Endothelial cell of umbilical vein (primary cell): ENCODE results near the gene GRID2. TPM values are rescaled to one million over a fixed set of nuclear protein-coding genes. Genes with fewer than 3 reads are reported as not detected.
"Not testable (repeated sequence)": the region's sequence is repeated elsewhere in the genome, so short reads cannot be mapped to it uniquely, and the experiment has no call there.

Experiments
- BruUV-seq: library from RNA; stranded (reverse); fragments of 400-500 nt; replicated peaks from 2 replicates; lab custom pipeline; 2021; lab: Mats Ljungman, UMichigan
- CTCF ChIA-PET: fragments of 300-600, 350-600 bp; sonication (Branson Sonifier 250); formaldehyde crosslinking; loops from one replicate; lab custom pipeline; 2021; ENCODE audit warnings: antibody characterized with exemption, inconsistent platforms; lab: Charles Lee
- POLR2A ChIA-PET: fragments of 300-600, 350-600 bp; sonication (Branson Sonifier 250); formaldehyde crosslinking; loops from one replicate; lab custom pipeline; 2021; ENCODE audit warnings: antibody characterized with exemption, inconsistent platforms; lab: Charles Lee
- DNase-seq: peaks from one replicate; pipeline ENCODE4 v3.0.0-alpha.2; 2011; ENCODE audit warnings: low read depth, low spot score
- FAIRE-seq: peaks from 2 replicates; lab custom pipeline; 2011; peaks lifted over from hg19 to GRCh38; lab: Jason Lieb, UNC
- H2AFZ ChIP-seq: 2 replicates; pipeline ENCODE4 v1.6.0; 2012; ENCODE audit warnings: low read depth, low read length, control low read depth, inconsistent platforms
- H3K27ac ChIP-seq: 2 replicates; pipeline ENCODE4 v1.5.1; 2011; ENCODE audit warnings: low read depth, mild to moderate bottlenecking, control low read depth, low read length, moderate library complexity; ENCODE audit not compliant: insufficient read depth
- H3K27me3 ChIP-seq, 2 experiments: 2 replicates each; pipeline versions ENCODE4 v1.6.0 to v1.6.1; 2011; ENCODE audit warnings: low read length in 2 of 2, mixed read lengths in 1 of 2; ENCODE audit not compliant: control insufficient read depth in 2 of 2, insufficient read depth in 2 of 2
- H3K36me3 ChIP-seq, 2 experiments: 2 replicates in 1 of 2; 3 replicates in 1 of 2; pipeline ENCODE4 v1.5.1; 2011; ENCODE audit warnings: low read length in 2 of 2, mild to moderate bottlenecking in 1 of 2, moderate library complexity in 1 of 2; ENCODE audit not compliant: control insufficient read depth in 2 of 2, insufficient read depth in 2 of 2; ENCODE audit errors: extremely low read depth in 1 of 2
- H3K4me1 ChIP-seq: 3 replicates; pipeline ENCODE4 v1.5.1; 2011; ENCODE audit warnings: mild to moderate bottlenecking, low read length; ENCODE audit not compliant: control insufficient read depth, insufficient read depth; ENCODE audit errors: extremely low read depth
- H3K4me2 ChIP-seq: 2 replicates; pipeline ENCODE4 v1.6.1; 2011; ENCODE audit warnings: low read length, control low read depth, mixed read lengths; ENCODE audit not compliant: insufficient read depth
- H3K4me3 ChIP-seq, 3 experiments: fragments of 200-600 bp in 1 of 3; sonication (generic), shearing (Covaris generic) in 1 of 3; replicated peaks in 1 of 3; 2 replicates each; pipeline ENCODE4 v1.5.1; 2011 to 2016; ENCODE audit warnings: control low read depth in 3 of 3, low read length in 3 of 3, mild to moderate bottlenecking in 2 of 3, inconsistent platforms in 1 of 3, low read depth in 1 of 3, moderate library complexity in 1 of 3; ENCODE audit not compliant: insufficient read depth in 1 of 3
- H3K79me2 ChIP-seq: 2 replicates; pipeline ENCODE4 v1.6.0; 2012; ENCODE audit warnings: low read length, inconsistent platforms; ENCODE audit not compliant: control insufficient read depth, insufficient read depth
- H3K9ac ChIP-seq: replicated peaks from 2 replicates; pipeline ENCODE3; 2011; ENCODE audit warnings: low read length, control low read depth; ENCODE audit not compliant: insufficient read depth; ENCODE audit errors: extremely low read depth
- H3K9me1 ChIP-seq: replicated peaks from 3 replicates; pipeline ENCODE4 v1.6.0; 2011; ENCODE audit warnings: mild to moderate bottlenecking, low read length; ENCODE audit not compliant: control insufficient read depth, insufficient read depth; ENCODE audit errors: extremely low read depth
- H3K9me3 ChIP-seq: replicated peaks from 2 replicates; pipeline ENCODE4 v1.5.1; 2012; ENCODE audit warnings: low read length, inconsistent platforms; ENCODE audit not compliant: control insufficient read depth, insufficient read depth
- H4K20me1 ChIP-seq: replicated peaks from 2 replicates; pipeline ENCODE3; 2011; ENCODE audit warnings: mild to moderate bottlenecking, low read length; ENCODE audit not compliant: control insufficient read depth, insufficient read depth; ENCODE audit errors: extremely low read depth
- CTCF ChIP-seq, 2 donors: IDR thresholded peaks; 1 replicate in 1 of 2; 2 replicates in 1 of 2; pipeline ENCODE4 v1.5.1; 2011; ENCODE audit warnings: low read length in 2 of 2, mild to moderate bottlenecking in 2 of 2, moderate library complexity in 2 of 2, control low read depth in 1 of 2, inconsistent platforms in 1 of 2, low read depth in 1 of 2; ENCODE audit not compliant: insufficient read depth in 1 of 2; ENCODE audit errors: extremely low read depth in 1 of 2
- EZH2 ChIP-seq: IDR thresholded peaks from 2 replicates; pipeline ENCODE4 v1.6.1; 2012; ENCODE audit warnings: borderline replicate concordance, low read depth, mild to moderate bottlenecking, moderate library complexity, low read length, inconsistent platforms; ENCODE audit not compliant: severe bottlenecking
- FOS ChIP-seq: IDR thresholded peaks from 2 replicates; pipeline ENCODE4 v1.6.1; 2011; ENCODE audit warnings: mild to moderate bottlenecking, low read length, moderate library complexity, borderline replicate concordance; ENCODE audit not compliant: insufficient read depth
- GATA2 ChIP-seq: IDR thresholded peaks from 2 replicates; pipeline ENCODE4 v1.7.0; 2011; ENCODE audit warnings: low read depth, mild to moderate bottlenecking, moderate library complexity, mixed read lengths, low read length; ENCODE audit not compliant: insufficient read length, insufficient read depth
- JUN ChIP-seq: IDR thresholded peaks from 2 replicates; pipeline ENCODE4 v1.6.1; 2011; ENCODE audit warnings: borderline replicate concordance, low read depth; ENCODE audit not compliant: insufficient read length, insufficient read depth
- MAX ChIP-seq: IDR thresholded peaks from 2 replicates; pipeline ENCODE4 v1.6.1; 2011; ENCODE audit not compliant: insufficient read depth, insufficient read length
- MYC ChIP-seq: IDR thresholded peaks from one replicate; pipeline ENCODE4 v1.6.1; 2011; ENCODE audit warnings: mild to moderate bottlenecking, low read depth, low read length
- POLR2A ChIP-seq: IDR thresholded peaks from 2 replicates; pipeline ENCODE4 v1.6.1; 2012; ENCODE audit warnings: low read depth, mild to moderate bottlenecking, control low read depth, low read length
- POLR2AphosphoS5 ChIP-seq: IDR thresholded peaks from 2 replicates; pipeline ENCODE4 v1.6.1; 2012; ENCODE audit warnings: low read depth, mild to moderate bottlenecking, control low read depth, low read length, moderate library complexity; ENCODE audit not compliant: insufficient read depth
- dilution Hi-C: fragments of 300-500 bp; cut with MboI; formaldehyde crosslinking; loops from one replicate; pipeline ENCODE4 v1.15.0; 2019; ENCODE audit warnings: low sequenced_read_pairs; ENCODE audit not compliant: extremely low pct_ligation_motif_present
- intact Hi-C: fragments of 100-400 bp; cut with micrococcal nuclease; formaldehyde crosslinking; loops from one replicate; pipeline ENCODE4 v1.10.0; 2022
- polyA plus RNA-seq, 4 experiments: library from polyadenylated mRNA; depleted of rRNA in 3 of 4; stranded (reverse) in 3 of 4; unstranded in 1 of 4; fragments of >200 nt; gene quantifications; 2 replicates each; pipeline versions ENCODE4 v1.2.1 to v1.2.3, GENCODE V29; 2011 to 2012; ENCODE audit warnings: missing spikeins in 1 of 4
- total RNA-seq: library from RNA; stranded (reverse); gene quantifications from 2 replicates; pipeline ENCODE4 v1.2.3, GENCODE V29; 2021

GRID2 gene
- total and polyA plus RNA-seq, 2 donors (not counting 3 experiments of a cell fraction or from before 2014, with no cell fraction given), result not detected

GRCh38 chr4:92450694-92451093 lies 146.9 kb downstream of the GRID2 start:
- H3K9me3 ChIP-seq, result no peaks in the 10 kb centered on the region
- no peaks in the 10 kb centered on the region for H3K27me3 ChIP-seq
- no peak overlapping the region for H2AFZ ChIP-seq
- H3K9ac ChIP-seq, result no peak overlapping the region
- no peak for DNase-seq
- BruUV-seq, result no TSS peak
- intact Hi-C loops, result no loop called here
- no peaks in the 10 kb centered on the region for H4K20me1 ChIP-seq
- POLR2A ChIA-PET, result no interaction called here
- no peaks in the 10 kb centered on the region for H3K36me3 ChIP-seq
- TF ChIP-seq EZH2 (no peak), JUN (no peak), POLR2AphosphoS5 (no peak)
- H3K4me3 ChIP-seq, result no peak overlapping the region
- no peaks in the 10 kb centered on the region for H3K79me2 ChIP-seq
- no peaks in the 10 kb centered on the region for H3K9me1 ChIP-seq
- H3K4me1 ChIP-seq, result no peaks in the 10 kb centered on the region
- no peak overlapping the region for H3K27ac ChIP-seq
- FAIRE-seq, result no peak
- no peak overlapping the region for H3K4me2 ChIP-seq
- dilution Hi-C loops, result no loop called here
- CTCF ChIA-PET, result no interaction called here

GRCh38 chr4:92451782-92452181 lies 148.0 kb downstream of the GRID2 start:
- Histone ChIP-seq H3K4me2 (no peak overlapping the region), H3K9me3 (no peaks in the 10 kb centered on the region), H3K9ac (no peak overlapping the region), H3K27ac (no peak overlapping the region), H3K79me2 (no peaks in the 10 kb centered on the region), H3K27me3 (no peaks in the 10 kb centered on the region), H3K9me1 (no peaks in the 10 kb centered on the region), H4K20me1 (no peaks in the 10 kb centered on the region), H3K4me3 (no peak overlapping the region), H3K36me3 (no peaks in the 10 kb centered on the region), H2AFZ (no peak overlapping the region), H3K4me1 (no peaks in the 10 kb centered on the region)
- no TSS peak for BruUV-seq
- DNase-seq, result no peak
- intact Hi-C loops, result no loop called here
- TF ChIP-seq POLR2A, result no peak
- no peak for TF ChIP-seq FOS
- no peak for TF ChIP-seq EZH2
- no peak for TF ChIP-seq JUN
- no peak for TF ChIP-seq MAX
- TF ChIP-seq CTCF (IDR thresholded peaks at IDR 0.05; ENCODE audit: extremely low read depth in 1 of 2, insufficient read depth in 1 of 2, low read depth in 1 of 2, low read length in 2 of 2), result no peak
- TF ChIP-seq MYC, result no peak
- TF ChIP-seq POLR2AphosphoS5, result no peak
- TF ChIP-seq GATA2, result no peak
- ChIA-PET CTCF (no interaction called here), POLR2A (no interaction called here)
- no peak for FAIRE-seq
- dilution Hi-C loops, result no loop called here

GRCh38 chr4:92452383-92452782 lies 148.6 kb downstream of the GRID2 start:
- H3K79me2 ChIP-seq, DNase-seq, H3K9me3 ChIP-seq, H3K9me1 ChIP-seq, intact Hi-C loops, H3K9ac ChIP-seq, H2AFZ ChIP-seq, BruUV-seq, H3K27ac ChIP-seq, FAIRE-seq, H3K4me3 ChIP-seq, POLR2A ChIA-PET, dilution Hi-C loops, H3K4me2 ChIP-seq, H3K4me1 ChIP-seq, H3K36me3 ChIP-seq, H4K20me1 ChIP-seq, CTCF ChIA-PET, H3K27me3 ChIP-seq: not testable (repeated sequence)
